Measurements from ENCODE around the gene CSPG4. TPM values are rescaled to one million over a fixed set of nuclear protein-coding genes. Genes with fewer than 3 reads are reported as not detected.
A peak's percentile ranks its signal among the peaks of the same experiment; 100 is the strongest.

CSPG4 gene
- total and polyA plus RNA-seq, 2 of the 13 experiments (the other 11 are each of a cell fraction or from before 2014, with no cell fraction given) = 0.01 to 0.04 TPM

- TF ChIP-seq EP300 (IDR thresholded peaks at IDR 0.05; ENCODE audit: low read depth in 2 of 2, low read length in 2 of 2) (peak in 1 of 2 experiments; percentile 39; a peak in 1 of 4 replicates), EP300 (CRISPR knock-in tag; IDR thresholded peaks at IDR 0.05; ENCODE audit: borderline replicate concordance) (peak; percentile 58; the same call in 1 of the 2 replicates), ZFP36L2 (CRISPR knock-in tag; IDR thresholded peaks at IDR 0.05) (no peak), FOXO1 (CRISPR knock-in tag; IDR thresholded peaks at IDR 0.05) (peak; percentile 71), ZKSCAN1 (IDR thresholded peaks at IDR 0.05; ENCODE audit: low read length) (no peak), SOX13 (IDR thresholded peaks at IDR 0.05) (no peak), SOX13 (CRISPR knock-in tag; conservative IDR thresholded peaks at IDR 0.05 in 1 of 2, IDR thresholded peaks at IDR 0.05 in 1 of 2) (peak in 1 of 2 experiments; percentile 30; a peak in 1 of 4 replicates), ZNF776 (CRISPR knock-in tag; IDR thresholded peaks at IDR 0.05) (0 out of 2 replicates have a peak, but pooled peaks have one; percentile 24), ZNF660 (CRISPR knock-in tag; IDR thresholded peaks at IDR 0.05; ENCODE audit: borderline replicate concordance, low read depth) (no peak), HDAC1 (CRISPR knock-in tag; IDR thresholded peaks at IDR 0.05) (peak; percentile 85), ZHX2 (IDR thresholded peaks at IDR 0.05; ENCODE audit: low read depth) (no peak), ZHX2 (CRISPR knock-in tag; IDR thresholded peaks at IDR 0.05; ENCODE audit: borderline replicate concordance) (no peak), REL (CRISPR knock-in tag; conservative IDR thresholded peaks at IDR 0.05) (no peak), KDM4B (CRISPR knock-in tag; IDR thresholded peaks at IDR 0.05) (no peak), ZNF883 (CRISPR knock-in tag; IDR thresholded peaks at IDR 0.05; ENCODE audit: not compliant biosample characterization) (no peak), RXRA (CRISPR knock-in tag; IDR thresholded peaks at IDR 0.05) (peak; percentile 97), ZNF557 (CRISPR knock-in tag; IDR thresholded peaks at IDR 0.05) (no peak)
These were observed 61.5 kb downstream of the CSPG4 start (continued) for GRCh38 chr15:75650908-75651809.

Measured in HepG2 (cell line).